Heart right ventricle (tissue), 16 donors: Measurements from ENCODE around the gene EXOSC9. TPM values are rescaled to one million over a fixed set of nuclear protein-coding genes. Genes with fewer than 3 reads are reported as not detected.

Source experiments
- ATAC-seq, 8 donors: fragments of 200-7000 bp; cut with Tn5 transposase; one replicate each; pipeline ENCODE4 v1.9.1; 2020; ENCODE audit warnings: mild to moderate bottlenecking in 8 of 8, moderate library complexity in 8 of 8, moderate number of reproducible peaks in 1 of 8
- DNase-seq, 2 donors: peaks; one replicate each; pipeline ENCODE4 v3.0.0-alpha.2; 2020
- H3K27ac ChIP-seq, 10 donors: fragments of 200-600 bp; sonication (generic) in 2 of 10; one replicate each; pipeline versions ENCODE4 v1.5.0 to v1.8.0; 2020 to 2022; ENCODE audit warnings: mild to moderate bottlenecking in 3 of 10
- H3K27me3 ChIP-seq, 7 donors: fragments of 200-600 bp; one replicate each; pipeline ENCODE4 v1.8.0; 2021 to 2022; ENCODE audit warnings: mild to moderate bottlenecking in 2 of 7
- H3K36me3 ChIP-seq, 9 donors: fragments of 200-600 bp; sonication (generic) in 1 of 9; one replicate each; pipeline versions ENCODE4 v1.5.0 to v1.8.0; 2020 to 2022; ENCODE audit warnings: mild to moderate bottlenecking in 2 of 9
- H3K4me1 ChIP-seq, 9 donors: fragments of 200-600 bp; sonication (generic) in 1 of 9; one replicate each; pipeline versions ENCODE4 v1.5.0 to v1.8.0; 2020 to 2022; ENCODE audit warnings: mild to moderate bottlenecking in 4 of 9
- H3K4me3 ChIP-seq, 10 donors: fragments of 200-600 bp; sonication (generic) in 2 of 10; one replicate each; pipeline versions ENCODE4 v1.5.0 to v1.8.0; 2020 to 2022; ENCODE audit warnings: mild to moderate bottlenecking in 7 of 10, moderate library complexity in 2 of 10
- H3K9me3 ChIP-seq, 11 donors: fragments of 200-600 bp in 10 of 11; sonication (generic) in 2 of 11; one replicate each; pipeline versions ENCODE4 v1.5.0 to v1.8.0; 2013 to 2022; ENCODE audit warnings: mild to moderate bottlenecking in 2 of 11, control low read depth in 1 of 11, moderate library complexity in 1 of 11
- CTCF ChIP-seq, 9 donors: fragments of 200-600 bp; sonication (generic) in 2 of 9; IDR thresholded peaks; one replicate each; pipeline versions ENCODE4 v1.5.0 to v1.8.0; 2021 to 2022; ENCODE audit warnings: antibody characterized with exemption in 9 of 9, mild to moderate bottlenecking in 5 of 9, moderate library complexity in 1 of 9
- WGBS, 2 donors: extraction: QIAGEN DNeasy Blood & Tissue Kit; methylation state at CpG; one replicate each; pipeline ENCODE4 v1.1.7; 2013; ENCODE audit warnings: inconsistent platforms in 1 of 2; 5-methylcytosine and 5-hydroxymethylcytosine counted together
- intact Hi-C, 10 donors: fragments of 100-400 bp; cut with DNase I; formaldehyde crosslinking; loops; one replicate each; pipeline versions ENCODE4 v1.11.1 to v1.14.2; 2022
- polyA plus RNA-seq, 2 donors: library from polyadenylated mRNA; stranded (reverse); fragments of 200-250 nt; gene quantifications; one replicate each; pipeline ENCODE4 v1.2.3, GENCODE V29; 2013
- total RNA-seq, 10 donors: library from RNA; stranded (reverse); fragmentation: NEBNext Ultra II Directional in 3 of 10; extraction: Animal tissue kit (Norgen Biotek cat#: 25700) in 3 of 10; gene quantifications; one replicate each; pipeline versions ENCODE4 v1.2.1 to v1.2.4, GENCODE V29; 2021 to 2023
- donor health status: Arrhythmogenic right ventricular cardiomyopathy.
- donor health status: ischemic (EF 13 %, LVEDD 7.1; RV severe dilation, severe dysfunction).
- donor health status: healthy with polysubstance abuse.
- donor health status: DM: no; HTN: yes; CAD: no.
- donor health status: DM: no; HTN: no; CAD: no.
- donor health status: ischemic (EF 25% LVEDD 6.9; RV normal size, moderate dysfunction).
- donor health status: ischemic (EF 25% LVEDD 5.7; RV mildly dilated, moderate dysfunction).
- donor health status: healthy.
- donor health status: DM: yes; HTN: yes; CAD: no.
- donor health status: Ischemic cardiomyopathy.
- donor health status: ischemic (EF 35%, LVEDD 5.7; RV mildly dilated, moderate dysfunction).
- donor health status: nonischemic (EF 11% LVEDD 7.7; RV severe dilation, severe dysfunction).
- donor health status: DM: yes; HTN: yes; CAD: no.
- donor health status: PGD.
- donor health status: ischemic (EF 29% LVEDD 5.4; RV normal size, mild dysfunction).
- donor health status: nonischemic (EF 23%, LVEDD 6.1; RV moderate dilation, normal function).

The EXOSC9 gene
- total and polyA plus RNA-seq, 12 donors, result 10.7 to 29.2 (median 14.0) TPM

GRCh38 chr4:121827853-121828252 lies 26.7 kb downstream of the EXOSC9 start:
- H3K36me3 ChIP-seq, result peaks cover 0 to 66% (median 13%) of the 10 kb centered on the region in 9 donors
- 94 to 100% methylated on average over 1 of the region's 1 CpG for WGBS, 2 donors

DNA sequence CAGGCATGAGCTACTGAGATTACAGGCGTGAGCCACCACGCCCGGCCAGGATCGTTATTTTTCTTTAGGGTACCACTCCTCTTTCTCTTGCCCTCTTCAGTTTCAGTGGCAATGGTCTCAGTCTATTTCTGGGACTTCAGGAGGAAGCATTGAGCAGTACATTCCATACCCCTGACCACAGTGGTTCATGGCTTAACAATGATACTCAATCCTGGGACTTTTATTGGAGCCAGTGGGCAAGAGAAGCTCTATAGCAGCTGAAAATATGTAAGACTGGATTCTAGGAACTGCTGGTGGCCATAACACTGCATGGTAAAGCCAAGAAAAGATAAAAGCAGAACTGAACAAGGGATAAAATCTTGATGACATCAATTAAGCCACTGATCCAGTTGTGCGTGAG lies 28.4 kb downstream of the EXOSC9 start:
- Histone ChIP-seq H3K4me3 (no peak overlapping the region), H3K36me3 (peaks cover 0 to 82% (median 13%) of the 10 kb centered on the region in 9 donors), H3K27me3 (no peaks in the 10 kb centered on the region), H3K9me3 (no peaks in the 10 kb centered on the region), H3K27ac (no peak overlapping the region), H3K4me1 (peaks cover 0 to 5% (median 0%) of the 10 kb centered on the region in 9 donors)
- WGBS, 2 donors, result 88 to 98% methylated on average over 5 of the region's 5 CpGs
- DNase-seq, result no peak
- no peak for ATAC-seq
- TF ChIP-seq CTCF (IDR thresholded peaks at IDR 0.05), result no peak
- intact Hi-C loops, result loop anchor here in 1 of 10 donors (5.0 kb wide), 1 partner anchor 38 kb away; no protein-coding TSS in a partner anchor

More at GRCh38 chr4:121827853-121828252, 26.7 kb downstream of the EXOSC9 start:
- DNase-seq, result no peak
- ATAC-seq, result no peak
- no peaks in the 10 kb centered on the region for H3K9me3 ChIP-seq
- no peaks in the 10 kb centered on the region for H3K27me3 ChIP-seq
- H3K4me1 ChIP-seq, result peaks cover 0 to 16% (median 7%) of the 10 kb centered on the region in 9 donors
- TF ChIP-seq CTCF (IDR thresholded peaks at IDR 0.05), result no peak
- H3K27ac ChIP-seq, result no peak overlapping the region
- no peak overlapping the region for H3K4me3 ChIP-seq
- intact Hi-C loops, result loop anchor here in 1 of 10 donors (5.0 kb wide), 1 partner anchor 39 kb away; no protein-coding TSS in a partner anchor

- Histone ChIP-seq H3K4me1 (no peaks in the 10 kb centered on the region), H3K4me3 (no peak overlapping the region), H3K27me3 (no peaks in the 10 kb centered on the region), H3K9me3 (no peaks in the 10 kb centered on the region), H3K27ac (no peak overlapping the region), H3K36me3 (peaks cover 0 to 96% (median 16%) of the 10 kb centered on the region in 9 donors)
- DNase-seq, result no peak
- no peak for TF ChIP-seq CTCF (IDR thresholded peaks at IDR 0.05)
- no peak for ATAC-seq
- intact Hi-C loops, result no loop called here
Measured at GRCh38 chr4:121838136-121838535, 37.0 kb downstream of the EXOSC9 start.

DNA sequence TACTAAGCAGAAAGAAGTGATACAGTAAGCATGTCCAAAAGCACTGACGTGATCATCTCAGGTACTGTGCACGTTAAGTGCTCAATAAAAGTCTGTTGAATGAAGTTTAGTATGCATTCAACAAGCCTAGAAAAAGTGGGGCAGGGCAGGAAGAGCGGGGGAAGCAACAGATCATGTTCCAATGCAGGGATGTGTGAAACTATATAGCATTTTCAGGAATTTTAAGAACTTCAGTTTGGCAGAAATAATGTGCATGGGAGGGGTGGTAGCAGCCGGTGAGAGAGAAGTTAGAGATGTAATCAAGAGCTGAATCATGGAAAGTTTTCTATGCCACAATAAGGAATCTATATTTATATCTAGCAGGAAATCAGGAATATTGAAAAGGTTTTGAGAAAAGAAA lies 41.7 kb downstream of the EXOSC9 start:
- Histone ChIP-seq H3K27me3 (no peaks in the 10 kb centered on the region), H3K36me3 (peaks cover 0 to 100% (median 15%) of the 10 kb centered on the region in 9 donors), H3K9me3 (no peaks in the 10 kb centered on the region), H3K4me3 (no peak overlapping the region), H3K4me1 (no peaks in the 10 kb centered on the region), H3K27ac (no peak overlapping the region)
- no peak for DNase-seq
- intact Hi-C loops, result no loop called here
- ATAC-seq, result no peak
- 89 to 93% methylated on average over 4 of the region's 4 CpGs for WGBS, 2 donors
- TF ChIP-seq CTCF (IDR thresholded peaks at IDR 0.05), result no peak
